Lung (tissue), 12 donors: Measurements from ENCODE around the gene LTBP1. TPM values are rescaled to one million over a fixed set of nuclear protein-coding genes. Genes with fewer than 3 reads are reported as not detected.
A peak's percentile ranks its signal among the peaks of the same experiment; 100 is the strongest.

Experiments used
- ATAC-seq: fragments of 200-7000 bp; cut with Tn5 transposase; one replicate; pipeline ENCODE4 v1.9.1; 2020; ENCODE audit warnings: moderate number of reproducible peaks; ENCODE audit not compliant: insufficient read depth, low FRiP score
- DNase-seq, 3 donors: peaks; one replicate each; pipeline ENCODE4 v3.0.0-alpha.2; 2013 to 2017
- H3K27ac ChIP-seq, 2 donors: one replicate each; pipeline ENCODE4 v1.5.1; 2013; ENCODE audit warnings: mild to moderate bottlenecking in 2 of 2, moderate library complexity in 2 of 2, control low read depth in 1 of 2, inconsistent platforms in 1 of 2, low read depth in 1 of 2, low read length in 1 of 2
- H3K27me3 ChIP-seq, 3 donors: one replicate each; pipeline ENCODE4 v1.5.1; 2013; ENCODE audit warnings: low read length in 2 of 3; ENCODE audit not compliant: control insufficient read depth in 3 of 3, insufficient read depth in 3 of 3
- H3K36me3 ChIP-seq, 4 donors: one replicate each; pipeline ENCODE4 v1.5.1; 2013; ENCODE audit warnings: low read length in 4 of 4, mild to moderate bottlenecking in 1 of 4, moderate library complexity in 1 of 4; ENCODE audit not compliant: control insufficient read depth in 4 of 4, insufficient read depth in 4 of 4
- H3K4me1 ChIP-seq, 5 donors: one replicate each; pipeline ENCODE4 v1.5.1; 2013; ENCODE audit warnings: low read length in 5 of 5, mild to moderate bottlenecking in 2 of 5, moderate library complexity in 1 of 5; ENCODE audit not compliant: control insufficient read depth in 5 of 5, insufficient read depth in 5 of 5
- H3K4me3 ChIP-seq: one replicate; pipeline ENCODE4 v1.5.1; 2013; ENCODE audit warnings: mild to moderate bottlenecking, control low read depth, moderate library complexity
- H3K9ac ChIP-seq, 2 donors: one replicate each; pipeline ENCODE4 v1.5.1; 2013; ENCODE audit warnings: low read length in 2 of 2, control low read depth in 1 of 2; ENCODE audit not compliant: insufficient read depth in 1 of 2
- H3K9me3 ChIP-seq, 4 donors: one replicate each; pipeline ENCODE4 v1.5.1; 2013; ENCODE audit warnings: low read length in 3 of 4, mild to moderate bottlenecking in 1 of 4, moderate library complexity in 1 of 4; ENCODE audit not compliant: control insufficient read depth in 4 of 4, insufficient read depth in 3 of 4
- CTCF ChIP-seq: IDR thresholded peaks from 2 replicates; pipeline ENCODE4 v1.5.1; 2012; ENCODE audit warnings: mild to moderate bottlenecking; ENCODE audit errors: control extremely low read depth, extremely low read depth
- WGBS, 2 donors: extraction: QIAGEN DNeasy Blood & Tissue Kit; methylation state at CpG; one replicate each; pipeline ENCODE4 v1.1.7; 2013; 5-methylcytosine and 5-hydroxymethylcytosine counted together
- polyA plus RNA-seq, 2 donors: library from polyadenylated mRNA; stranded (reverse); fragments of 200-250 nt; gene quantifications; one replicate each; pipeline ENCODE4 v1.2.1, GENCODE V29; 2013
- total RNA-seq, 2 donors: library from RNA; depleted of rRNA in 1 of 2; stranded (reverse); fragments of >200 nt in 1 of 2; gene quantifications; one replicate each; pipeline ENCODE4 v1.2.1, GENCODE V29; 2014 to 2021
- donor health status: control.
- donor health status: control.
- donor health status: Bipolar disorder and iron deficiency.
- donor health status: healthy.
- donor health status: DM: yes; HTN: yes; CAD: no.

The LTBP1 gene
- total and polyA plus RNA-seq, 4 donors = 8.8 to 57.4 (median 28.6) TPM

- Histone ChIP-seq H3K9ac (no peak overlapping the region), H3K27me3 (no peaks in the 10 kb centered on the region), H3K4me3 (no peak overlapping the region), H3K27ac (peak overlapping the region in 1 of 2 donors; percentile 45), H3K9me3 (no peaks in the 10 kb centered on the region), H3K4me1 (peaks cover 2 to 24% (median 16%) of the 10 kb centered on the region in 5 donors), H3K36me3 (peaks cover 0 to 3% (median 0%) of the 10 kb centered on the region in 4 donors)
- DNase-seq = peak in 1 of 3 donors; percentile 60
- WGBS, 2 donors = 84 to 90% methylated on average over 3 of the region's 3 CpGs
- ATAC-seq = no peak
- no peak for TF ChIP-seq CTCF
Measured at GRCh38 chr2:33146102-33146501, 199.3 kb downstream of the LTBP1 start.

GRCh38 chr2:33153008-33153407 is 206.3 kb downstream of the LTBP1 start:
- ATAC-seq = no peak
- no peaks in the 10 kb centered on the region for H3K4me1 ChIP-seq
- 87 to 89% methylated on average over 2 of the region's 2 CpGs for WGBS, 2 donors
- H3K4me3 ChIP-seq = no peak overlapping the region
- H3K9ac ChIP-seq = no peak overlapping the region
- no peaks in the 10 kb centered on the region for H3K9me3 ChIP-seq
- no peak for TF ChIP-seq CTCF
- no peak overlapping the region for H3K27ac ChIP-seq
- peaks cover 0 to under 1% (median 0%) of the 10 kb centered on the region in 4 donors for H3K36me3 ChIP-seq
- no peak for DNase-seq
- H3K27me3 ChIP-seq = no peaks in the 10 kb centered on the region

GRCh38 chr2:33158482-33159003 is 211.8 kb downstream of the LTBP1 start:
- no peak for TF ChIP-seq CTCF
- H3K27ac ChIP-seq = peak overlapping the region in 1 of 2 donors; percentile 75
- no peak overlapping the region for H3K9ac ChIP-seq
- H3K4me1 ChIP-seq = peaks cover 0 to 12% (median 0%) of the 10 kb centered on the region in 5 donors
- 55 to 81% methylated on average over 3 of the region's 3 CpGs for WGBS, 2 donors
- no peaks in the 10 kb centered on the region for H3K36me3 ChIP-seq
- H3K27me3 ChIP-seq = no peaks in the 10 kb centered on the region
- no peak for DNase-seq
- ATAC-seq = peak; percentile 58
- no peak overlapping the region for H3K4me3 ChIP-seq
- no peaks in the 10 kb centered on the region for H3K9me3 ChIP-seq

GRCh38 chr2:33160191-33160590 is 213.4 kb downstream of the LTBP1 start:
- 85 to 93% methylated on average over 5 of the region's 5 CpGs for WGBS, 2 donors
- no peak for DNase-seq
- no peak for ATAC-seq
- no peak overlapping the region for H3K4me3 ChIP-seq
- H3K9me3 ChIP-seq = no peaks in the 10 kb centered on the region
- TF ChIP-seq CTCF = no peak
- H3K4me1 ChIP-seq = peaks cover 0 to 12% (median 0%) of the 10 kb centered on the region in 5 donors
- no peak overlapping the region for H3K9ac ChIP-seq
- no peaks in the 10 kb centered on the region for H3K36me3 ChIP-seq
- H3K27ac ChIP-seq = no peak overlapping the region
- H3K27me3 ChIP-seq = no peaks in the 10 kb centered on the region
